ENCODE measurements around the gene PITPNC1.
"Not testable (repeated sequence)": the region's sequence is repeated elsewhere in the genome, so short reads cannot be mapped to it uniquely, and the experiment has no call there.

The PITPNC1 gene

DNA sequence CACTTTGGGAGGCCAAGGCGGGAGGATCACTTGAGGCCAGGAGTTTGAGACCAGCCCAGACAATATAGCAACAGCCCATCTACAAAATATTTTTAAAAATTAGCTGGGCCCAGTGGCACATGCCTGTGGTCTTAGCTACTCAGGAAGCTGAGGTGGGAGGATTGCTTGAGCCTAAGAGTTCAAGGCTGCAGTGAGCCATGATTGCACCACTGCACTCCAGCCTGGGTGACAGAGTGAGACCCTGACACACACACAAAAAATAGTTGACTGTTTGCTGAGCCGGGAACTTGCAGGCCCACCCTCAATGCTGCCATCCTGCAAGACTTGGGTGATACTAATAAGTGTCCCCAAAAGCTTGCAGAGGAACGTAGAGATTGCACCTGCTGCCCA lies 271.8 kb downstream of the PITPNC1 start:
- H3K36me3 ChIP-seq (ENCODE audit: control insufficient read depth in 1 of 2, insufficient read depth in 2 of 2, low read length in 2 of 2); H3K9me3 ChIP-seq (ENCODE audit: control insufficient read depth in 1 of 2, low read length in 2 of 2); H3K4me3 ChIP-seq (ENCODE audit: low read depth in 1 of 2, low read length in 2 of 2); H3K27me3 ChIP-seq (ENCODE audit: low read depth, low read length); H3K4me1 ChIP-seq (ENCODE audit: control insufficient read depth in 1 of 2, insufficient read depth in 2 of 2, low read length in 2 of 2); H3K27ac ChIP-seq (ENCODE audit: low read length): not testable (repeated sequence)

- no peaks in the 10 kb centered on the region for H3K36me3 ChIP-seq (ENCODE audit: control insufficient read depth in 1 of 2, insufficient read depth in 2 of 2, low read length in 2 of 2)
- no peaks in the 10 kb centered on the region for H3K27me3 ChIP-seq (ENCODE audit: low read depth, low read length)
- no peaks in the 10 kb centered on the region for H3K4me1 ChIP-seq (ENCODE audit: control insufficient read depth in 1 of 2, insufficient read depth in 2 of 2, low read length in 2 of 2)
- no peak overlapping the region for H3K27ac ChIP-seq (ENCODE audit: low read length)
- H3K9me3 ChIP-seq (ENCODE audit: control insufficient read depth in 1 of 2, low read length in 2 of 2) = no peaks in the 10 kb centered on the region
- H3K4me3 ChIP-seq (ENCODE audit: low read depth in 1 of 2, low read length in 2 of 2) = no peak overlapping the region
Measured at GRCh38 chr17:67649891-67650290, 272.8 kb downstream of the PITPNC1 start.

GRCh38 chr17:67651218-67651579 lies 274.1 kb downstream of the PITPNC1 start:
- not testable (repeated sequence) for H3K4me1 ChIP-seq (ENCODE audit: control insufficient read depth in 1 of 2, insufficient read depth in 2 of 2, low read length in 2 of 2); H3K9me3 ChIP-seq (ENCODE audit: control insufficient read depth in 1 of 2, low read length in 2 of 2); H3K4me3 ChIP-seq (ENCODE audit: low read depth in 1 of 2, low read length in 2 of 2); H3K27me3 ChIP-seq (ENCODE audit: low read depth, low read length); H3K27ac ChIP-seq (ENCODE audit: low read length); H3K36me3 ChIP-seq (ENCODE audit: control insufficient read depth in 1 of 2, insufficient read depth in 2 of 2, low read length in 2 of 2)

- H3K36me3 ChIP-seq (ENCODE audit: control insufficient read depth in 1 of 2, insufficient read depth in 2 of 2, low read length in 2 of 2) = no peaks in the 10 kb centered on the region
- no peaks in the 10 kb centered on the region for H3K27me3 ChIP-seq (ENCODE audit: low read depth, low read length)
- H3K4me3 ChIP-seq (ENCODE audit: low read depth in 1 of 2, low read length in 2 of 2) = no peak overlapping the region
- no peaks in the 10 kb centered on the region for H3K9me3 ChIP-seq (ENCODE audit: control insufficient read depth in 1 of 2, low read length in 2 of 2)
- H3K4me1 ChIP-seq (ENCODE audit: control insufficient read depth in 1 of 2, insufficient read depth in 2 of 2, low read length in 2 of 2) = no peaks in the 10 kb centered on the region
- no peak overlapping the region for H3K27ac ChIP-seq (ENCODE audit: low read length)
Measured at GRCh38 chr17:67652433-67652832, 275.4 kb downstream of the PITPNC1 start.

GRCh38 chr17:67655478-67656148 lies 278.5 kb downstream of the PITPNC1 start:
- Histone ChIP-seq H3K36me3 (ENCODE audit: control insufficient read depth in 1 of 2, insufficient read depth in 2 of 2, low read length in 2 of 2) (peaks cover 0 to 4% of the 10 kb centered on the region in 2 donors), H3K9me3 (ENCODE audit: control insufficient read depth in 1 of 2, low read length in 2 of 2) (peaks cover 0 to 5% of the 10 kb centered on the region in 2 donors), H3K4me1 (ENCODE audit: control insufficient read depth in 1 of 2, insufficient read depth in 2 of 2, low read length in 2 of 2) (no peaks in the 10 kb centered on the region), H3K27ac (ENCODE audit: low read length) (no peak overlapping the region), H3K27me3 (ENCODE audit: low read depth, low read length) (no peaks in the 10 kb centered on the region), H3K4me3 (ENCODE audit: low read depth in 1 of 2, low read length in 2 of 2) (no peak overlapping the region)

DNA sequence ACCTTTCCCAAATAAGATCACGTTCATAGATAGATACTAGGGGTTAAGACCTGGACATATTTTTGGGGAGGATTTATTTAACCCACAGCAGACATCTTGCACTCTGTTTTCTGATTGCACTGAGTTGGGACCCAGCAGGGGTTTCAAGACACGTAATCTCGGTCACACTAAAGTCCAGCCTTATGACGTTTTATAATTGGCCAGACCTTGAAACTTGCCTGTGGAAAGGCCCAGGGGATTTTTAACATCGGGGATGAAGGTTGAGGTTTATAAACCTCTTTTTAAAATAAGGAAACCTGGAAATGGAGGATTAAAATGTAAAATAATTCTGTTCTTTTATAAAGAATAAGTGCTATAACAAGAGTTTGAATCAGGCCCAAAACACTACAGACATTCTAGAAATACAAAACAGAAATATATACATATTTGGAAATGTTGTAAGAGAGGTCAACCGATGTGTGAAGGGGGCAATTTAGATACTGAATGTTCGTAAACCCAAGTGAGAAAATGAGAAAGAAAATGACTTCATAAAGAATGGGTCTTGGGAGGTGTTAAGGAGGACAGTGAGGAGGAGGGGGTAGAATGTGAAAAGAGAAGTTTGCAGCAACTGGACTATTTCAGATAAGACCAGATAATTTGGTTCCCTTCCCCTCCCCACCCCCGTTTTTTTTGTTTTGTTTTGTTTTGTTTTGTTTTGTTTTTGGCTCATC lies 279.6 kb downstream of the PITPNC1 start:
- no peaks in the 10 kb centered on the region for H3K4me1 ChIP-seq (ENCODE audit: control insufficient read depth in 1 of 2, insufficient read depth in 2 of 2, low read length in 2 of 2)
- H3K27me3 ChIP-seq (ENCODE audit: low read depth, low read length) = no peaks in the 10 kb centered on the region
- H3K9me3 ChIP-seq (ENCODE audit: control insufficient read depth in 1 of 2, low read length in 2 of 2) = peaks cover 0 to 5% of the 10 kb centered on the region in 2 donors
- peaks cover 0 to 4% of the 10 kb centered on the region in 2 donors for H3K36me3 ChIP-seq (ENCODE audit: control insufficient read depth in 1 of 2, insufficient read depth in 2 of 2, low read length in 2 of 2)
- no peak overlapping the region for H3K27ac ChIP-seq (ENCODE audit: low read length)
- no peak overlapping the region for H3K4me3 ChIP-seq (ENCODE audit: low read depth in 1 of 2, low read length in 2 of 2)

- H3K4me1 ChIP-seq (ENCODE audit: control insufficient read depth in 1 of 2, insufficient read depth in 2 of 2, low read length in 2 of 2) = no peaks in the 10 kb centered on the region
- no peak overlapping the region for H3K4me3 ChIP-seq (ENCODE audit: low read depth in 1 of 2, low read length in 2 of 2)
- H3K9me3 ChIP-seq (ENCODE audit: control insufficient read depth in 1 of 2, low read length in 2 of 2) = peaks cover 0 to 5% of the 10 kb centered on the region in 2 donors
- no peaks in the 10 kb centered on the region for H3K27me3 ChIP-seq (ENCODE audit: low read depth, low read length)
- H3K36me3 ChIP-seq (ENCODE audit: control insufficient read depth in 1 of 2, insufficient read depth in 2 of 2, low read length in 2 of 2) = peaks cover 0 to 4% of the 10 kb centered on the region in 2 donors
- no peak overlapping the region for H3K27ac ChIP-seq (ENCODE audit: low read length)
Measured at GRCh38 chr17:67657596-67657995, 280.5 kb downstream of the PITPNC1 start.

GRCh38 chr17:67658265-67658664 lies 281.2 kb downstream of the PITPNC1 start:
- peaks cover 0 to 4% of the 10 kb centered on the region in 2 donors for H3K36me3 ChIP-seq (ENCODE audit: control insufficient read depth in 1 of 2, insufficient read depth in 2 of 2, low read length in 2 of 2)

GRCh38 chr17:67659028-67659427 lies 281.9 kb downstream of the PITPNC1 start:
- Histone ChIP-seq H3K36me3 (ENCODE audit: control insufficient read depth in 1 of 2, insufficient read depth in 2 of 2, low read length in 2 of 2) (peaks cover 0 to 4% of the 10 kb centered on the region in 2 donors), H3K4me3 (ENCODE audit: low read depth in 1 of 2, low read length in 2 of 2) (no peak overlapping the region), H3K9me3 (ENCODE audit: control insufficient read depth in 1 of 2, low read length in 2 of 2) (peaks cover 0 to 5% of the 10 kb centered on the region in 2 donors), H3K27ac (ENCODE audit: low read length) (no peak overlapping the region), H3K27me3 (ENCODE audit: low read depth, low read length) (no peaks in the 10 kb centered on the region), H3K4me1 (ENCODE audit: control insufficient read depth in 1 of 2, insufficient read depth in 2 of 2, low read length in 2 of 2) (no peaks in the 10 kb centered on the region)

More at GRCh38 chr17:67658265-67658664, 281.2 kb downstream of the PITPNC1 start:
- peaks cover 0 to 5% of the 10 kb centered on the region in 2 donors for H3K9me3 ChIP-seq (ENCODE audit: control insufficient read depth in 1 of 2, low read length in 2 of 2)
- no peaks in the 10 kb centered on the region for H3K27me3 ChIP-seq (ENCODE audit: low read depth, low read length)
- H3K4me3 ChIP-seq (ENCODE audit: low read depth in 1 of 2, low read length in 2 of 2) = no peak overlapping the region
- H3K4me1 ChIP-seq (ENCODE audit: control insufficient read depth in 1 of 2, insufficient read depth in 2 of 2, low read length in 2 of 2) = no peaks in the 10 kb centered on the region
- H3K27ac ChIP-seq (ENCODE audit: low read length) = no peak overlapping the region

DNA sequence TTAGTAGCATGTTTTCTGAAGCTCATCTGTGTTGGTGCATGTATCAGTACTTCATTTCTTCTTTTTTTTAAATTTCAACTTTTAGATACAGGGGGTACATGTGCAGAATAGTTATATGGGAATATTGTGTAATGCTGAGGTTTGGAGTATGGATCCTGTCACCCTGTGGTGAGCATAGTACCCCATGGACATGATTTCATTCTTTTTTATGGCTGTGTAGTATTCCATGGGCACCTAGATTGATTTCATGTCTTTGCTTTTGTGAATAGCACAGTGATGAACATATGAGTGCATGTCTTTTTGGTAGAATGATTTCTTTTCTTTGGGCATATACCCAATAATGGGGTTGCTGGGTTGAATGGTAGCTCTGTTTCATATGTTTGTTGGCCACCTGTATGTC lies 285.6 kb downstream of the PITPNC1 start:
- no peak overlapping the region for H3K4me3 ChIP-seq (ENCODE audit: low read depth in 1 of 2, low read length in 2 of 2)

DNA sequence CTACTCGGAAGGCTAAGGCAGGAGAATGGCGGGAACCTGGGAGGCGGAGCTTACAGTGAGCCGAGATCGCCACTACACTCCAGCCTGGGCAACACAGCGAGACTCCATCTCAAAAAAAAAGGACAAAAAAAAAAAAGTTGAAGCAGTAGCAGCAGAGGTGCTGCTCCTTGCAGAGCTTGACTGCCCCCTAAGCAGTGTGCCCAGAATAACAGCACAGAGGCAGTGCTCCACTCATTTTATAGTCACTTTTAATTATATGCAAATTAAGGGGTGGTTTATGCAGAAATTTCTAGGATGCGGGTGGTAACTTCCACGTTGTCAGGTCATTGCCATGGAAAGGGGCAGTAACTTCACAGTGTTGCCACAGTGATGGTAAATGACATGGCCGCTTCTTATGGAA lies 286.4 kb downstream of the PITPNC1 start:
- H3K4me3 ChIP-seq (ENCODE audit: low read depth in 1 of 2, low read length in 2 of 2) = no peak overlapping the region
- no peak overlapping the region for H3K27ac ChIP-seq (ENCODE audit: low read length)
- peaks cover 0 to under 1% of the 10 kb centered on the region in 2 donors for H3K36me3 ChIP-seq (ENCODE audit: control insufficient read depth in 1 of 2, insufficient read depth in 2 of 2, low read length in 2 of 2)
- no peaks in the 10 kb centered on the region for H3K27me3 ChIP-seq (ENCODE audit: low read depth, low read length)
- no peaks in the 10 kb centered on the region for H3K9me3 ChIP-seq (ENCODE audit: control insufficient read depth in 1 of 2, low read length in 2 of 2)
- no peaks in the 10 kb centered on the region for H3K4me1 ChIP-seq (ENCODE audit: control insufficient read depth in 1 of 2, insufficient read depth in 2 of 2, low read length in 2 of 2)

More for the DNA sequence above, 285.6 kb downstream of the PITPNC1 start:
- Histone ChIP-seq H3K27ac (ENCODE audit: low read length) (no peak overlapping the region), H3K9me3 (ENCODE audit: control insufficient read depth in 1 of 2, low read length in 2 of 2) (peaks cover 0 to 5% of the 10 kb centered on the region in 2 donors), H3K36me3 (ENCODE audit: control insufficient read depth in 1 of 2, insufficient read depth in 2 of 2, low read length in 2 of 2) (peaks cover 0 to 4% of the 10 kb centered on the region in 2 donors), H3K4me1 (ENCODE audit: control insufficient read depth in 1 of 2, insufficient read depth in 2 of 2, low read length in 2 of 2) (no peaks in the 10 kb centered on the region), H3K27me3 (ENCODE audit: low read depth, low read length) (no peaks in the 10 kb centered on the region)

Measured in muscle layer of duodenum (tissue), 2 donors.